Stimulated activated CD8-positive, alpha-beta memory T cell treated with anti-CD3 and anti-CD28 coated beads, Interleukin-15, amount 100 ng/mL, for 24 hours (primary cell): ENCODE data around the gene KRT26.

ENCODE experiments used
- DNase-seq: peaks from one replicate; pipeline ENCODE4 v3.0.0-alpha.2; 2020; ENCODE audit warnings: low read depth

The KRT26 gene

DNA sequence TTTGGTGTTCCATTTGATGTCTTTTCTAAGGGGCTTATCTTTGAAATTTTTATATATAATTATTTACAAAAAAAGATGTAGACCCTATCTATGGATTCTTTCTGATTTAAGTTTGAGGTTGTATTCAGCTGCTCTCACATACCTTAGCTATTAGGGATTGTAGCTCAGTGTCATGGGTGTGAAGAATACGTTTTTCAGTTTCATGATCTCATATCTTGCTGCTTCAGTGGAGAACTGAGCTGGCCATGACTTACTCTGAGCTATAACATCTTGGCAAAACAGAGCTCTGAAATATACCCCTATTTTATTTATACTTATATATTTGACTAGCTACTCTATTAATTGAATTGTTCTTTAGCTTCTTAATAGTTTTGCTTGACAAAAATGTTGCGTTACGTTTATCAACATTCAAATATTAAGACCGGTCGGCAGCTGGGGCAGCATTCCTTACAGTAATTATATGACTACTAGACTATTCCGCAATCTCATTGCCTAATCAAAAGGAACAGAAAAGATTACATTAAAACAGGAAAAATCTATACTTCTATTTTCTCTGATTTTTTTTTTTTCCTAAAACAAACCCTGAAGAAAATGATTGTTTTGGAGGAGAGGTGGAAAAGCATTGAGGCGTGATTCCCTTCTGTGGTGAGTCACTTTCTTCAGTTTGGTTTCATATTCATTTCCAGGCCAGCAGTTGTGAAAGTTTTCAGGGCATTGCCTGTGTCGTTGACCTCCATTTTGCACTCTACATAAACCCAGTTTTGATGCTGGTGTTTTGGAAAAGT, 44.4 kb downstream of the KRT26 start:
- no peak for DNase-seq

GRCh38 chr17:40726919-40727318, 45.1 kb downstream of the KRT26 start:
- no peak for DNase-seq

DNA sequence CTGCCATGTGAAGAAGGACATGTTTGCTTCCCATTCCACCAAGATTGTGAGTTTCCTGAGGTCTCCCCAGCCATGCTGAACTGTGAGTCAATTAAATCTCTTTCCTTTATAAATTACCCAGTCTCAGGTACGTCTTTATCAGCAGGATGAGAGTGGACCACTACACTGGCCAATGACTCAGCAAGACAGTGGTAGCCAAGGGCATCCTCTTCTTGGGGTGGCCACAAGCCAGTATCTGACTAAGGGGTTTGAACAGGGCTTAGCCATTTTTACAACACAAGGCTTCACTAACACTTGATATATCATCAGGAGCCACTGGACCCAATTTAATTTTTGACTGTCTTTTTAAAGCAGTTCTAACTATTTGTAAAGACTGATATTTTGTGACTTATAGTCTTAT, 47.3 kb downstream of the KRT26 start:
- no peak for DNase-seq

GRCh38 chr17:40722241-40722640, 49.8 kb downstream of the KRT26 start:
- no peak for DNase-seq

- DNase-seq, result no peak
These were observed 51.1 kb downstream of the KRT26 start for GRCh38 chr17:40720899-40721298.

- DNase-seq, result no peak
These were observed 53.1 kb downstream of the KRT26 start for GRCh38 chr17:40718930-40719329.

DNA sequence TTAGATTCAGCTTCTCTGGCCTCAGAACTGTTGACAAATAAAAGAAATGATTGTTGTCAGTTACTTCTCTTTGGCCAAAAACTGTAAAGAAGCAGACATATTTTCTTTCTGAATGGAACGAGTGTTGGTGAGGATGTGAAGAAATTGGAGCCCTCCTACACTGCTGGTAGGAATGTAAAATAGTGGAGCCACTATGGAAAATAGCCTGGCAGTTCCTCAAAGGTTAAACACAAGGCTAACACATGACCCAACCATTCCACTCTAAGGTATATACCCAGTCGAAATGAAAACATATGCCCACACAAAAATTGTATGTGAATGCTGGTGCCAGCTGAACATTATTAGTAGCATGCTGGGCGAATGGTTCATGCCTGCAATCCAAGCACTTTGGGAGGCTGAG, 54.2 kb downstream of the KRT26 start:
- DNase-seq, result no peak
